ENCODE data around the gene ABR.
"Not testable (repeated sequence)": the region's sequence is repeated elsewhere in the genome, so short reads cannot be mapped to it uniquely, and the experiment has no call there.

Gene ABR

DNA sequence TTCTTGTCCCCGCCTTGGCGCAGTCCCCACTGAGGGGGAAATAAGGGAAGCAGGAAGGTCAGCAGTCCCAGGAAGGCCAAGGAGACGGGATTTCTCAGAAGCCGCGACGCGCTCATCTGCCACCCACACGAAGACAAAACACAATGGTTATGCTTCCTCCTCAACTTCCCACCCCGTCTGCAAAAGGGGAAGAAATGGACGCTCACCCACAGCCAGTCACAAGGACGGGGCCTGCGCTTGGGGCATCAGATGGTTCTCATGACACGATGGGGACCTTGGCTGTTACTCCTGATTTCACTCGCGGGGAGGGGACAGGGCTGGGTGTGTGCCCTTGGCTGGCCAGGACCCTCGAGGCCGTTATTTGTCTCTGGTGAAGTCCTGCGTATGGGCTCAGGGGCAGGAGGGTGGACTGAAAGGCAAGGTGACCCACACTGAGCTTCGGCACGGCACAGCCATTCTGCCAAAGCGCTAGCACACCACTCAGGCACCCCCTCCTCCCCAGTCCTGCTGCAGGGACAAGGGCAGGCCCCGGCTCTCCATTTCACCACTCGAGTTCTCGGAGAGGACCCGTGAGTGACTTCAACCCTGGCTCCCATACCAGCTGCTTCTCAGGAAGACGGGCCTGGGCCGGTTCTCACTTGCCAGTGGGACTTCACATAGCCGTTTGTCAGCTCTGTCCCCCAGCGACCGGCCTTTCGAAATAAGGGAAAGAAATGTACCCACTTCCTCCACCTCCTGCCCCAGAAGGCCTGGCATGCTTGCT lies 84.5 kb downstream of the ABR start:
- no peak for DNase-seq (ENCODE audit: low read depth in 2 of 2)

DNA sequence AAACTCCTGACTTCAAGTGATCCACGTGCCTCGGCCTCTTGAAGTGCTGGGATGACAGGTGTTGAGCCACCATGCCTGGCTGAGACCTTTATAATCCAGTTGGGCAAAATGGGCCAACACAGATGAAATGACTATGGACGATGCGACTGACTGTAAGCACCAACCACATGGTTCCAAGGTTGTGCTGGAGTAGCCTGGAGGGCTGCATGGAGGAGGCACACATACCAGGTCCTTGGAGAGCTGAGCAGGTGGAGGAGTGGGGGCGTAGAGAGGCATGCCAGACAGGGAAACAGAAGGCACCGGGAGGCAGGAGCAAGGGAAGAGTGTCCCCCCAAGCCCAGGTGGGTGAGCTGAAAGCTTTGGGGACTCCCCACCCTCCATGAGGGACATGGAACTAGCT lies 85.2 kb downstream of the ABR start:
- DNase-seq (ENCODE audit: low read depth in 2 of 2), result no peak

DNA sequence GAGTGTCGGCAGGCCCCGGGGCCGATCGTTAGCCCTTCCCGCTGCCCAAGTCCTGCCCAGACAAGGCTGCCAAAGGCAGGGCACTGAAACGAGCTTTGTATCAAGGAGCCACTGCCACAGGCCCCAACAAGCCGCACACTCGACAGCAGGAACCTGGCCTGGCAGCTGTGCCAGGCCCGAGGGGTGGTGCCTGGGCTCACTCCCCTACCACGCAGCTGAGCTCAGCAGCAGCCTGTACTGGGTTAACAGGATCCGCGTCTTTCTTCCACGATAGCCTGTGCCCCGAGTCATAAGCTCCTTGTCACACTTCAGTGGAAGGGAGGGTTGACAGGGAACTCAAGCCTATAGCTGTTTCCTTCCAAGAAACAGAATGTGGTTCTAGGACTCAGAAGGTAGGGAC lies 87.9 kb downstream of the ABR start:
- no peak for DNase-seq (ENCODE audit: low read depth in 2 of 2)

DNA sequence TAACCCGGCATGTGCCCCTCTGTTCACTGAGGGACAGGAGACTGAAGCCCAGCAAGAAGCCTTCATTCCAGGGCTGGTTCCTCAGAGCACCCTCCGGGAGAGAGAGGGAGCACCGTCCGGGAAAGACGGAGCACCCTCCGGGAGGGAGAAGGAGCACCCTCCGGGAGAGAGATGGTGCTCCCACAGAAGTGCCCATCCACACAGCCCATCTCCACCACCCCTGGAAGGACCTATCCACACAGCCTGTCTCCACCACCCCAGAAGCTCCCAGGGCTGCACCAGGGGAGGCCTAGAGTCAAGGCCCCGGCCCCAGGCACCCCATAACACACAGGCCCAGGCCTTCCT lies 88.6 kb downstream of the ABR start:
- no peak for DNase-seq (ENCODE audit: low read depth in 2 of 2)

DNA sequence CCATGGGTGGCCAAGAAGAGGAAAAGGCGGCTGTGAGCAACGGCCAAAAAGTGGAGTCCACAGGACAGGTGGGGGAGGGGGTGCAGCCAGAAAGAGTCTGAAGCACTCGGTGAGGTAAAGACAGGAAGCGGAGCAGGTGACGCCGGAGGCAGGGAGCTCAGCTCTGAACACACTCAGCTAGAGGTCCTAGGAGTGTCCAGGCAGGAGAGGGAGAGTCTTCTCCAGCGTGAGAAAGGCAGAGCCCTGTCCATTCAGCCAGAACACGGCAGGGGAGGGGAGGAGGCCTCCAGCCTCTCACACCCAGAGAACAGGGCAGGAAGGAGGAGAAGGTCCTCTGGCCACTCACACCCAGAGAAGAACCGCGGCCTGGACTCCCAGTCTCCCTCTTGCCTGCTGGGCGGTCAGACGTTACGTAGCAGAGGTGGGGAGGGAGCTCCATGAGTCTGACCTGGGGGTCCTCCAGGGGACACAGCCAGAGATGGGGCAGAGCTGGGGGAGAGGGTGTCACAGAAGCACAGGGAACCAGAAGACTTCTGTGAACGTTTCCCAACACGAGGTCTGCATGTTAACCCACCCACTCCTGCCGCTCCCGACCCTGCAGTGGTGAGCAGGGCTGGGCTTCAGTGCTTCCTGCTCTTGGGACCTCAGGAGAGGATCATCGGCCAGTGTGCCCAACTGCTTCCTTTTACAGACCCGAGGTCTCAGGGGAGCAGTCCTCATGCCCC lies 89.2 kb downstream of the ABR start:
- DNase-seq (ENCODE audit: low read depth in 2 of 2), result no peak

DNA sequence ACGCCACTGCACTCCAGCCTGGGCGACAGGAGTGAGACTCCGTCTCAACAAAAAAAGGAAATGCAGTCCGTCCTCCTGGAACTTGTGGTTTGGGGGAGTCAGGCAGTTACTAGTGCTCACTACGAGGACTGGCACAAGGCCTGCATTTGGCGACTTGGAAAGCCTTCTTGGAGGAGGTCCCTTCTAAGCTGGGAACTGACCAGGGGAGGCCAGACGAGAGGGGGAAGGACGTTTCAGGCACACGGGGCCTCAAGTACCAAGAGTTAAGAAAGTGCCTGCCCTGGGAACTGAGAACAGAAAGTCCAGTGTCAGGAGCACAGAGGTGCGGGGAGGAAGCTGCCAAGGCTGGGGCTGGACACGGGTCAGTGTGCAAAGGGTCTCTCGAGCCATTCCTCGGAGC lies 89.9 kb downstream of the ABR start:
- DNase-seq (ENCODE audit: low read depth in 2 of 2), result no peak

DNA sequence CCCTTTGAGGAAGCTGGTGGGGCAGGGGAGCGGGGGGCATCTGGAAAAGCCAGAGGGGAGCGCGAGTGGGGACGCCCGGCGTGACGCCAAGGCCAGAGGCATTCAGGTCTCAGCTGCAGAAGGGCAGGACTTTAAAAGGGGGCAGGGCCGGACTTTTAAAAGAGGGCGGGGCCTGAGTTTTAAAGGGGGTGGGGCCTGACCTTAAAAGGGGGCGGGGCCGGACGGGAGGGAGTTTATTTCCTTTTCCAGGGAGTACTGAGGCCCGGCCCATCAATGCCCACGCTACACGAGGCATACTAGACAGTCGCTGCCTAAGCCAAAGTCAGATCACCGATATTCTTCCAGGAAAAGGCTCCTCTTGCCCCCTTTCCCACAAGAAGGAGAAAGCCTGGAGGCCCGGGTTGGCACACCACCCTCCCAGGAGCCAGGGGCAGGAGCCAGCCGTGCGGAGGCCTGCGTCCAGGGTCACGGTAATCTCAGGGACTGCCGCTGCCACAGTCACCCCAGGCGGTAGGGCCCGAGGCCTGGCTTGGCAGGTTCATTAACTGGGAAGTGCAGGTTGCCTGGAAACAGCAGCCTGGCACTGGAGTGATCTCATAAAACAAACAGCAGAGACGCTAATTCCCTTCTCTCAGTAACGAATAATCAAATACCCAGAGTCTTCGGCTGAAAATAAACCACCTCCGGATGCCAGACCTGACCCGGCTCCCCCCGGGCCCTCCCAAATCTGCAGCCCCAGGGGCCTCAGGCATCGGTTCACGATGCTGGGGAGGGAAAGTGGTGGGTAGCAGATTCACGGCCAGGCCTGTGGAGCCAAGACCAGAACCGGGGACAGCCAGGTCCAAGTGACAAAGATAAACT lies 92.2 kb downstream of the ABR start:
- no peak for DNase-seq (ENCODE audit: low read depth in 2 of 2)

DNA sequence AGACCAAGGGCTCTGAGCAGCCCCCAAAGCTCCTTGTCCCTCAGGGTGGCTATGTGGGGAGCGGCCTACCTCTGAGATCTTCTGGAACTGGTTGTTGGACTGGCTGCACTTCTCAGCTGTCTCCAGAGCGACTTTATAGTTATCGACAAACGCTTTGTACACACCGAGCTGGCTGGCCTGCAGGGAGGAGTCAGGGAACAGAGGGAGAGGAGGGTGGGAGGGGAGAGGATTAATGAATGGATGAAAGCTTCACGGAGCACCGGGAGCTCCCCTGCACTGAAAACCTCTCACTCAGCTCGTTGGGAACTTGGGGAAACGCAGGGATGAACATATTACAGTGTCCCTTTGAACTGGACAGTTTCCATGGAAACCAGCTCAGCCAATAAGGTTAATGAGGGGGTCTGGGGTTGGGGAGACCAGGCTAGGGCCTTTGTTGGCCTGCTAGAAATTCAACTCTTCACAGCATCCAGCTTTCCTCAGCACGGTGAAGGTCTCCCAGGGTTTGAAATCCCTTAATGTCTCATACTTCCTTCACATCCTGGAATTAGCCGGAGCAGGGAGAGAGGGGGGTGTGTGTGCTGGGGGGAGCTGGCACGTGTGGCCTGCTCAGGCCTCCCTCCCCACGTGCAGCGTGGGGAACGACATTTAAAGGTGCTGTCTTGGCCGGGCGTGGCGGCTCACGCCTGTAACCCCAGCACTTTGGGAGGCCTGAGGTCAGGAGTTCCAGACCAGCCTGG lies 96.2 kb downstream of the ABR start:
- no peak for DNase-seq (ENCODE audit: low read depth in 2 of 2)

DNA sequence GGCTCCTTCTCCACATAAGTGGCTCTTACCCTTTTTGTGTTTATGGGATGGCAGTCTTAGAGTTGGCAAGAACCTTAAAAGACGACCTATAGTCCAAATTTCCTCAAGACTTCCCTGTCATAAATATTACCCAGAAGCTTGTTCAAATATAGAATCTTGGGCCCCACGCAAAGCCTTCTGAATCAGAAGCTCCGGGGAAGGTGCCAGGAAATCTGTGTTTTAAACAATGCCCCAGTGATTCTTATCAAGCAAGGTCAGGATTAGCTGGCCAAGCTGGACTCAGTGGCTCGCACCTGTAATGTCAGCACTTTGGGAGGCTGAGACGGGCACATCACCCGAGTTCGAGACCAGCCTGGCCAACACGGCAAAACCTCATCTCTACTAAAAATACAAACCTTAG lies 97.2 kb downstream of the ABR start:
- DNase-seq (ENCODE audit: low read depth in 2 of 2), result no peak

DNA sequence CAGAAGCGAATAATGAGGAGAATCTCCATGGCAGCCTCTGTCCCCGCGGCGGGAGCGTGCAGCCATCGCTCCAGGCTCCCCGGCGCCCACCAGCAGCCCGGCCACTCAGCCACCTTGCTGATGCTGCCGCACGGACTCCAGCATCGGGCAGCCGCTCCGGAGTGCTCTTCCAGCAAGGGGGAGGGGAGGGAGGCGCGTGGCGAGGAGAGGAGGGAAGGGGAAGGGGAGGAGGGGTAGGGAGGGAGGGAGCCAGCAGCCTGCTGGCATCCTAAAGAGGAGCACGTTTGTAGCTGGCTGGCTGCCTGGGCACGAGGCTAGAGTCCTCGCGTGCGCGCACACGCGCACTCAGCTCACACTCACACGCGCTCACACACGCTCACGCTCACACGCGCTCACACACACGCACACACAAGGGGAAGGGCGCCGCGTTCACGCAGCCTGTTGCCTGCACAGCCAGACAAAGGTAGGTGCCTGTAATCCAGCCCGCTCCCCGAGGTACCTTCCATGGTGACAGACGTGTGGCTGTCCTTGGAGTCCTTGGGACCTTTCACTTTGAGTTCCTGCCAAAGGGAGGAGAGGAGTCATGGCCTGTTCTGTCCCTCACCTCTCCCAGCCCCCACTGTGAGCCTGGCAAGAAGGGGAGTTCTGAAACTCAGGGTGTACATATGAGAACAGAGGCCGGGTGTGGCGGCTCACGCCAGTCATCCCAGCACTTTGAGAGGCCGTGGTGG lies 100.8 kb downstream of the ABR start:
- DNase-seq (ENCODE audit: low read depth in 2 of 2), result no peak

DNA sequence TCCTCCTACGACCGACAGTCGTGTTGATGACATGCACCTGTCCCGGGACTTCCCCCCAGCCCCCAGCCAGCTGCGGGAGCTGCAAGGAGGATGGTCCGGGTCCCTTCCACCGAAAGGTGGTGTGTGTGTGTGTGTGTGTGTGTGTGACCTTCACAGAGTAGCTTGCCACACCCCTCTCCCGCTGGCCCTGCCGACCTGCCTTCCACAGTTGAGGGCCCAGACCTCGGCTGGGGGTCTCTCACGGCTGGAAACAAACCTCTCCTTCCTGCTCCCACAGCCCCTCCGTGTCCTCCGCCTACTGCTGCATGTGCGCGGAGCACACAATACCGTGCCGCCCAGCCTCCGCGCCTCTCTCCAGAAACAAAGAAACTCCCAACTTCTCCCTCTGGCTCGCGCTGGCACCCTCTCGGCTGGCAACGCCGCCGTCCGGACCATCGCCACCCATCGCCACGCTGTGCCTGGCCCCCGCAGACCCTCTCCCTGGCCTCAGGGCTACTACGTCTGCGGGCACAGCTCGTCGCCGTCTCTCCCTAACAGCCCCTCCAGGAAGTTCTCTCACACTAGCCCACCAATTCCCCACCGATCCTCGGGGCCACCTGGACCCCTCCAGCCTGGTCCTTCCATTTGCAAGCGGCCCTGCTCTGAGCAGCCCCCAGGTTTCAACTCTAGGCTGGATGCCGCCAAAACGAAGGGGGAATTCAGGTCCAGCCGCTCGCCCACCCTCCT lies 101.6 kb downstream of the ABR start:
- no peak for DNase-seq (ENCODE audit: low read depth in 2 of 2)

DNA sequence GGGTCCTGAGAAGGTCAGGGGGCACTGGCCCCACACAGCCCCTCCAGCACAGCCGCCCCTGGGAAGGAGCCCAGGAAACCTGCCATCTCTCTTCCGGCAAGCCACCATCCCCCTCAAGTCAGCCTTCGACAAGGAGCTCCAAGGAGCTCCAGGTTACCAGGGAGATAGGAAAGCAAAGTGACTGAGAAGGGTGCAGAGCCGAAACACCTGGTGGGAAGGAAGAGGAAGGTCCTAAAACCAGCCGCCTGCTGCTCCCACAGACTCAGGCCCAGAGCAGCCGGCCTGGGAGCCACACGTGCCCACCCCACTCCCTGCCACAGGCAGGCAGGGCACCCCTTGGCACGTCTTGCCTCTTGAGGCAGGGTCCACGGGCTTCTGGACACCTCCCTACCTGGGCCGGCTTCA lies 102.2 kb downstream of the ABR start:
- DNase-seq (ENCODE audit: low read depth in 2 of 2), result no peak

DNA sequence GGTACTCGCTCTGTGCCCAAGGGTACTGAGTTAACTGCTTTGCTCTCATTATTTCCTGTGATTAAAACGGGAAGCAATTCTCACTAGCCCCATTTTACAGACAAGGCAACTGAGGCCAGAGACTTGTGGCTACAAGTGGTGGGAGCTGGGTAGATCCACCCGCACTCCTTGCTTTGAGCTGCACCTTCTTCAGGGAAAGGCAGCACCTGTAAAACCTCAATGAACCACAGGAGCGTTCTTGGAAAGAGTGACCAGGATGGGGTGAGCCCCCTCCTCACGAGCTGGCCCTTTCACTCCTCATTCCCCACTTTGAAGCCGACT lies 102.8 kb downstream of the ABR start:
- DNase-seq (ENCODE audit: low read depth in 2 of 2), result no peak

DNA sequence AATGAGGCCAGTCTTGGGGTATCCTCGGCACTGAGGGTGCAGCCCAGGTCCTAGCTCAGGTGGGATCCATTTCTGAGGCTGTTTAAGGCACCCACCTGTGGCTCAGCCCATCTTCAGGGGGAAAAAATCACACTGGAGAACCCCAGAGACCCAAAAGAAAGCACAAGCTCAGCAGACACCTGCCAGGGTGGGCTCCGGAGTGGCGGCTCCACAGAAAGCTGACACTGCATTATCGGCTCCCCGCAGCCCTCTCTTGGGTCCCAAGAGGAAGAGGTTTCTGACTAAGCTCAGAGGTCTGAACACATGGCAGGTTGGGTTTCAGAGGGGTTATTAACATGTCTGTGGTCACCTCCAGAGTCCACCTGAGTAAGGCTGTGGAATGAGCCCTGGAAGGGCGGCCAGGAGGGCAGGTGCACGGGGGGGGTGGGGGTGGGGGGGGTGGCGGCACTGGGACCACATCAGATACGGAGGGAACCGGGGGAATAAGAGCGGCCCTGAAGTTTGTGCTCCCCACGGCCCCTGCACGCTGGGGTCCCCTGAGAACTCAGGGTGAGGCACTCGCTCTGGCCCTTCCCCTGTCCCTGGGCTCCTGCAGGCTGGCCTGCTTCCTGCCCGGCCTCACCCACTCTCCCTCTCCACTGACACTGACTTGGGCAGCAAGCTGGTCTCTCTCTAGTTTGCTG lies 103.3 kb downstream of the ABR start:
- DNase-seq (ENCODE audit: low read depth in 2 of 2), result no peak

DNA sequence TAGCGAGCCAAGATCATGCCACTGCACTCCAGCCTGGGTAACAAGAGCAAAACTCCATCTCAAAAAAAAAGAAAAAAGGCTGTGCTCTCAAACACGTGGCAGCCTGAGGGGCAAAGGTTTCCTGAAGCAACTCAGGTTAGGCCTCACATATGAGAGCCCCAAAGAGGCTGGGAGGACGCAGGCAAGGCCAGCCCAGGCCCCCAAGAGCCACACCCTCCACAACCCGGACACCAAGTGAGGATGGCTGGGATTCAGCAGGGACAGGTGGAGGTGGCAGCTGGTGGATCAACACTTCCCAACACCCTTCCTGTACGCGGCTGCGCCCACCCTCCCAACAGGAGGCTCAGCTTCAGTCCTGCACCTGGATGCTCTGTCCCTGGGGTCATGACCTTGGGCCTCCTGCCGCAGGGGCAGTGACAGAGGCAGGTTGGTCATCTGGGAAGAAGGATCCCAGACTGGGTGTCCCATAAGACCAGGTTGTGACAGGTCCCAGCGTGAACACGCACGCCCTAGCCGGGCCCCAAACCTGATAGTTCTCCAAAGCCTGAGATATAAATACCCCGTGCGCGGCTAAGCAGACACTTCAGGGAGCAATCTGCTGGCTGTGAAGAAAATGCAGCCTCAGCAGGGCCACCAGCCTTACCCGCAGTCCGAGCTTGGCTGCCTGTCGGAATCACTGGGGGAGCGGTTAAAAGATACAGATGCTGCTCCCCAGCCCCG lies 104.7 kb downstream of the ABR start:
- no peak for DNase-seq (ENCODE audit: low read depth in 2 of 2)

DNA sequence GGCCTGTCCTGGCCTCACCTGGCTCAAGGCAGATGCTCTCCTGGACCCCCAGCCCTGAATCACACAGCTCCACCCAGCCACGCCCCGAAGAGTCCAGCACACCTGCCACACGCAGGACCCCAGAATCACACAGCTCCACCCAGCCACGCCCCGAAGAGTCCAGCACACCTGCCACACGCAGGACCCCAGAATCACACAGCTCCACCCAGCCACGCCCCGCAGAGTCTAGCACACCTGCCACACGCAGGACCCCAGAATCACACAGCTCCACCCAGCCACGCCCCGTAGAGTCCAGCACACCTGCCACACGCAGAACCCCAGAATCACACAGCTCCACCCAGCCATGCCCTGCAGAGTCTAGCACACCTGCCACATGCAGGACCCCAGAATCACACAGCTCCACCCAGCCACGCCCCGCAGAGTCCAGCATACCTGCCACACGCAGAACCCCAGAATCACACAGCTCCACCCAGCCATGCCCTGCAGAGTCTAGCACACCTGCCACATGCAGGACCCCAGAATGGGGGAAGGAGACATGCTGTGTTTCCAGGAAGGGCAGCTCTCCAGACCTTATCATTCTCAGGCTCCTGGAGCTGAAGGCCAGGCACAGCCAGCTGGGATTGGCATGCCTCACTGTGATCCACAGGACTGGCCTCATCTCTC lies 105.7 kb downstream of the ABR start:
- not testable (repeated sequence) for DNase-seq (ENCODE audit: low read depth in 2 of 2)

DNA sequence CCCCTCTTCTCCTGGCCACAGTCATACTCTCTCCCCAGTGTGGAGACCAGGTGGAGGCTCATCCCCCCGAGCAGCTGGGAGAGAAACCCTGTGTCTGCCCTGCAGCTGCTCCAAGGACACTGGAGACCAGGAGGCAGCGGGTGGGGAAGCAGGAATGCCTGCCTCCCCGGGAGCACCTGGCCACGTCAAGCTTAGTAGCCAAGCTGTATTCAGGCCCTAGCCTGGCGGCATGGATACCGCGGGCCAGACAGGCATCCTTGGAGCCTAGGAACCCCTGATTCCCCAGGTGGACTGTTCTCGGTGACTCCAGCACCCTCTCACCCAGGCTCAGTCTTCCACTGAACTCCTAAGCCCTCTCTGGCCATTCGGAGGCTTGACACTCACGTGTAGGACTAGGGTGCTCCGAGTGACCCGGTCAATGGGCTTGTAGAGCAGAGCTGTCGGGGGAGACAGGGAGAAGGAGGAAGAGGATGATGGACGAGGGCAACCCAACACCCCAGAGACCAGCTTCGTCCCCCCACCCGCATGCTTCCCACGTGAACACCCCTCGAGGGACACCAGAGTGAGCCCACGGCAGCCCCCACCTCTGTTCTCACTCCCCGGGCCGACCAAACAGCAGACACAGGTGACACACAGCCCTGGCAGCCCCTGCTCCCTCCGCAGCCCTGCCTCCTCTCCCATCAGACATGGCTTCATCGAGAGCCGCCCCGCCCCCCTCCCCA lies 106.4 kb downstream of the ABR start:
- DNase-seq (ENCODE audit: low read depth in 2 of 2), result no peak

DNA sequence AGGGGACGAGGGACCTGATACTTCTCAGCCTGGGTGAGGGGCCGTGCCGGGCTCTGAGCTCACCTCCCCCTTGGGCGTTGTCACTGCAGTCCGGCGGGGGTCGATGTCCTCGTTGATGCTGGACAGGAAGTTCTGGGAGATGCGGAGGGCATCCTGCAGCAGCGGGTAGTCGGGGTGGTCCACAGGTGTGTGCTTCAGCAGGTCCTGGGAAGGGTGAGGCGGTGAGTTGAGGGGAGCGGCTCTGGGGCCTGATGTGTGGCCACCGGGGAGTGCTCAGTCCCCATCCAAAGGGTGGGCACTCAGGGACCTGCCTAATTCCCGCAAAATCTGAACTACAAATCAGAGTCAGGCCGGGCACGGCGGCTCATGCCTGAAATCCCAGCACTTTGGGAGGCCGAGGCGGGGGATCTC lies 107.2 kb downstream of the ABR start:
- DNase-seq (ENCODE audit: low read depth in 2 of 2), result no peak
